ENCODE measurements around the gene TIAL1. TPM values are rescaled to one million over a fixed set of nuclear protein-coding genes. Genes with fewer than 3 reads are reported as not detected.

The TIAL1 gene
- total and polyA plus RNA-seq, 2 experiments from 2014 or later: 92.6 to 131 TPM

- no peak for TF ChIP-seq ZNF462 (CRISPR knock-in tag; IDR thresholded peaks at IDR 0.05)
- TF ChIP-seq ETS1 (IDR thresholded peaks at IDR 0.05): no peak
- TF ChIP-seq ZNF114 (CRISPR knock-in tag; IDR thresholded peaks at IDR 0.05): no peak
These were observed 1.6 kb downstream of the TIAL1 start (continued) for GRCh38 chr10:119595134-119595675.

GRCh38 chr10:119588071-119588470, 8.7 kb downstream of the TIAL1 start:
- Histone ChIP-seq H4K20me1 (replicated peaks; ENCODE audit: insufficient read depth) (peaks cover 79% of the 10 kb centered on the region), H3K4me3 (no peak overlapping the region), H3K9me2 (ENCODE audit: insufficient read depth) (no peaks in the 10 kb centered on the region), H3K27ac (ENCODE audit: low read depth) (no peak overlapping the region), H3K4me1 (ENCODE audit: insufficient read depth) (peaks cover 5% of the 10 kb centered on the region; the same call in 1 of the 2 replicates), H3K27me3 (ENCODE audit: insufficient read depth) (no peaks in the 10 kb centered on the region), H2AFZ (no peak overlapping the region), H3K79me2 (replicated peaks; ENCODE audit: insufficient read depth) (peaks cover 100% of the 10 kb centered on the region), H3K4me2 (no peak overlapping the region), H3K36me3 (ENCODE audit: insufficient read depth) (peaks cover 23% of the 10 kb centered on the region), H3F3A (replicated peaks; ENCODE audit: low read depth) (0 out of 2 replicates have a peak, but pooled peaks cover 3% of the 10 kb centered on the region)
- Mint-ChIP-seq H3K27me3 (ENCODE audit: insufficient read depth, low read depth, poor library complexity) (no peaks in the 10 kb centered on the region), H3K4me3 (no peak overlapping the region), H3K9me3 (no peaks in the 10 kb centered on the region), H3K4me1 (peaks cover 9% of the 10 kb centered on the region; the same call in 2 of the 3 replicates), H3K36me3 (ENCODE audit: low read depth) (peaks cover 15% of the 10 kb centered on the region; the same call in 2 of the 3 replicates), H3K27ac (no peak overlapping the region)
- no peak for ATAC-seq
- no peak for DNase-seq (ENCODE audit: low spot score)
- TF ChIP-seq POLR2AphosphoS5 (IDR thresholded peaks at IDR 0.05; ENCODE audit: low read depth): no peak
- no peak for TF ChIP-seq ZNF331 (CRISPR knock-in tag; IDR thresholded peaks at IDR 0.05; ENCODE audit: low read depth)
- no peak for TF ChIP-seq REST (IDR thresholded peaks at IDR 0.05; ENCODE audit: unreplicated experiment)
- TF ChIP-seq NANOG (IDR thresholded peaks at IDR 0.05; ENCODE audit: borderline replicate concordance): no peak
- no peak for TF ChIP-seq EZH2phosphoT487 (IDR thresholded peaks at IDR 0.05; ENCODE audit: unreplicated experiment)
- no peak for TF ChIP-seq STAT1 (IDR thresholded peaks at IDR 0.05; ENCODE audit: unreplicated experiment)
- no peak for TF ChIP-seq ETS1 (IDR thresholded peaks at IDR 0.05)
- TF ChIP-seq ZNF114 (CRISPR knock-in tag; IDR thresholded peaks at IDR 0.05): no peak
- TF ChIP-seq EZH2 (IDR thresholded peaks at IDR 0.05; ENCODE audit: low read depth, unreplicated experiment): no peak
- no peak for TF ChIP-seq JUNB (IDR thresholded peaks at IDR 0.05; ENCODE audit: unreplicated experiment)
